C1 segment of cervical spinal cord (tissue), 14 donors: Measurements from ENCODE around the gene MAB21L4.

Source experiments
- DNase-seq, 14 donors: peaks; one replicate each; lab custom pipeline; 2025; lab: John Stamatoyannopoulos, UW

Gene MAB21L4

GRCh38 chr2:240913810-240914644 lies 18.1 kb upstream of the MAB21L4 start:
- peak in 10 of 14 donors; percentile 4 to 72 (median 21) for DNase-seq

GRCh38 chr2:240912878-240913809 lies 17.2 kb upstream of the MAB21L4 start:
- DNase-seq, result no peak

- no peak for DNase-seq
Observed at GRCh38 chr2:240911641-240912265, 15.8 kb upstream of the MAB21L4 start.

- no peak for DNase-seq
Observed at GRCh38 chr2:240909216-240909974, 13.4 kb upstream of the MAB21L4 start.

GRCh38 chr2:240906911-240907590 lies 11.1 kb upstream of the MAB21L4 start:
- DNase-seq, result no peak

- DNase-seq, result peak in 1 of 14 donors; percentile 32
Observed at GRCh38 chr2:240906141-240906910, 10.4 kb upstream of the MAB21L4 start, which contains the start of gene CROCC2. CROCC2 (plus strand) TSS chr2:240906336; CDS start chr2:240906514, 178 bp downstream.

- no peak for DNase-seq
Observed at GRCh38 chr2:240905176-240905781, 9.3 kb upstream of the MAB21L4 start.

GRCh38 chr2:240904216-240905175 lies 8.5 kb upstream of the MAB21L4 start:
- no peak for DNase-seq

GRCh38 chr2:240903191-240904060 lies 7.5 kb upstream of the MAB21L4 start:
- no peak for DNase-seq

GRCh38 chr2:240902615-240903041 lies 6.7 kb upstream of the MAB21L4 start:
- no peak for DNase-seq

GRCh38 chr2:240901986-240902614 lies 6.1 kb upstream of the MAB21L4 start:
- DNase-seq, result no peak

- DNase-seq, result no peak
Observed at GRCh38 chr2:240900141-240900860, 4.3 kb upstream of the MAB21L4 start.

- no peak for DNase-seq
Observed at GRCh38 chr2:240899468-240899865, 3.5 kb upstream of the MAB21L4 start.

GRCh38 chr2:240898731-240899467 lies 2.9 kb upstream of the MAB21L4 start:
- no peak for DNase-seq

- DNase-seq, result no peak
Observed at GRCh38 chr2:240898108-240898730, 2.3 kb upstream of the MAB21L4 start.
